ENCODE results near the gene KCNT2. TPM values are rescaled to one million over a fixed set of nuclear protein-coding genes. Genes with fewer than 3 reads are reported as not detected.
A peak's percentile ranks its signal among the peaks of the same experiment; 100 is the strongest.

The KCNT2 gene
- total and polyA plus RNA-seq, 2 donors (not counting 3 experiments of a cell fraction or from before 2014, with no cell fraction given), result 0.46 to 1.6 TPM

DNA sequence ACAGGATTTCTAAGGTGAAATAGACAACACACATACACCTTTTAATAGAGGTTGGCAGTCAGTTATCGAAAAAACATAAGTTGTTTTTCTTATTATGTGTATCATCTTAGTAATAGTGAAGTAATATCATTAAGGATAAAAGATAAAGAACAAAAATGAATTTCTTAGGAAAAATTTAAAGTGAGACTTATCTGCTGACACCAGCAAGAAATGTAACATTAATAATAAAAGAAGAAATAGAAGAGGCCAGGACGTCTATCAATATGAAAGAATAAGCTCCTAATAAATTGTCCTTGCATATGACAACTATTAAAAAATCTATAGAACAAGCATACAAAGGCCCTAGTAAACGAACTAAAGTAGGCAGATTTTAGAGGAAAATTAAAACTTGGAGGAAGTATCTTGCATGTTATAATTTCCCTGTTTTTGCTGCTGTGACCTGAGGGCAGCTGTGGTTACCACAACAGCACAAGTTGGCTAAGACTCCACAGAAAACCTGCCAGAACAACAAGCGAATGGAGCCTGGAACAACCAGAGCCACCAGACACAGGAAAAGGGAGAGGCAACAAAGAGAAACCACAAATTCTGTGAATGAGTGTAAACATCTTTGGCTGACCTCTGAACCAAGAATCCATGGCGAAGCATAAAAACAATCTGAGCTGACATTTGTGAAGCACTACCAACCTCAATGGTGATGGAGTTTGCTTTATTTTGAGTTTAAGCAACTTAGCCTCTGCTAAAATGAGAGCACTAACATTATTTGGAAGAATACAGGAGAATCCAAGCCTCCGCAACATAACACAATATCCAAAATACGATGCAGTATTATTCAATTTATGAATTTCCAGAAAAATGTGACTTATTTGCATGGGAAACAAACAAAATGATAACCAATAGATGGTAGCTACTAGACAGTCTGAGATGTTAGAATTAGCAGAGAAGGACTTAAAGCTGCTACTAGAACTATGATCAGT is 207.5 kb downstream of the KCNT2 start:
- intact Hi-C loops (cut with micrococcal nuclease), result loop anchor here (1.0 kb wide), 1 partner anchor 9 kb away; no protein-coding TSS in a partner anchor
- Histone ChIP-seq H4K20me1 (replicated peaks; ENCODE audit: control insufficient read depth, extremely low read depth, insufficient read depth, low read length) (no peaks in the 10 kb centered on the region), H3K79me2 (ENCODE audit: control insufficient read depth, insufficient read depth, low read length) (no peaks in the 10 kb centered on the region), H3K4me1 (ENCODE audit: control insufficient read depth, extremely low read depth, insufficient read depth, low read length) (peaks cover 27% of the 10 kb centered on the region), H2AFZ (ENCODE audit: low read depth, low read length) (peak overlapping the region; percentile 80), H3K4me2 (ENCODE audit: insufficient read depth, low read length) (peak overlapping the region; percentile 57), H3K4me3 (replicated peaks in 1 of 3; ENCODE audit: insufficient read depth in 1 of 3, low read depth in 1 of 3, low read length in 3 of 3) (peak overlapping the region in 1 of 3 experiments; percentile 28), H3K27ac (ENCODE audit: insufficient read depth, low read depth, low read length) (peak overlapping the region; percentile 57), H3K36me3 (ENCODE audit: control insufficient read depth in 2 of 2, extremely low read depth in 1 of 2, insufficient read depth in 2 of 2, low read length in 2 of 2) (no peaks in the 10 kb centered on the region), H3K27me3 (ENCODE audit: control insufficient read depth in 2 of 2, insufficient read depth in 2 of 2, low read length in 2 of 2) (no peaks in the 10 kb centered on the region), H3K9me1 (replicated peaks; ENCODE audit: control insufficient read depth, extremely low read depth, insufficient read depth, low read length) (no peaks in the 10 kb centered on the region), H3K9ac (replicated peaks; ENCODE audit: extremely low read depth, insufficient read depth, low read length) (peak overlapping the region; percentile 10), H3K9me3 (replicated peaks; ENCODE audit: control insufficient read depth, insufficient read depth, low read length) (no peaks in the 10 kb centered on the region)
- peak; percentile 93 for DNase-seq (ENCODE audit: low read depth, low spot score)
- peak; percentile 40 for TF ChIP-seq GATA2 (IDR thresholded peaks at IDR 0.05; ENCODE audit: insufficient read depth, insufficient read length, low read depth, low read length)
- no peak for TF ChIP-seq MYC (IDR thresholded peaks at IDR 0.05; ENCODE audit: low read depth, low read length)
- TF ChIP-seq POLR2A (IDR thresholded peaks at IDR 0.05; ENCODE audit: low read depth, low read length), result peak; percentile 21
- peak; percentile 73 for TF ChIP-seq POLR2AphosphoS5 (IDR thresholded peaks at IDR 0.05; ENCODE audit: insufficient read depth, low read depth, low read length)
- ChIA-PET POLR2A (no interaction called here), CTCF (interaction anchor here (1.0 to 1.7 kb wide), 4 partner anchors 11 to 45 kb away, joined by 3 to 7 read pairs (median 4); no protein-coding TSS in a partner anchor)
- FAIRE-seq, result peak; percentile 81
- dilution Hi-C loops (cut with MboI; ENCODE audit: extremely low pct_ligation_motif_present, low sequenced_read_pairs), result no loop called here
- BruUV-seq (replicated peaks), result no TSS peak

DNA sequence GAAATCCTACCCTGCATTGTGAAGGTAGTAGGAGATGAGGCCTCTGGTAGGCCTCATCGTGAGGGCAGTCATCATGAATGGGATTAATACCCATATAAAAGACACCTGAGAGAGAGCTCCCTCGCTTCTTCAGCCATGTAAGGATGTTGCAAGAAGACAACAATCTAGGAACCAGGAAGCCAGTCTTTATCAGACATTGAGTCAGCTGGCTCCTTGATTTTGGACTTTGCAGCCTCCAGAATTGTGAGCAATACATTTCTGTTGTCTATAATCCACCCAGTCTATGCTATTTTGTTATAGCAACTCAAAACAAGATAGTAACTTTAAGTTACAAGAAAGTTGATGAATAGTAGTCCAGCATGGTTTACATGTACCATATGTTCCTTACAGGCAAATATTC is 208.5 kb downstream of the KCNT2 start:
- no peak for FAIRE-seq
- Histone ChIP-seq H3K79me2 (ENCODE audit: control insufficient read depth, insufficient read depth, low read length) (no peaks in the 10 kb centered on the region), H3K9me1 (replicated peaks; ENCODE audit: control insufficient read depth, extremely low read depth, insufficient read depth, low read length) (no peaks in the 10 kb centered on the region), H4K20me1 (replicated peaks; ENCODE audit: control insufficient read depth, extremely low read depth, insufficient read depth, low read length) (no peaks in the 10 kb centered on the region), H3K9ac (replicated peaks; ENCODE audit: extremely low read depth, insufficient read depth, low read length) (no peak overlapping the region), H3K27ac (ENCODE audit: insufficient read depth, low read depth, low read length) (no peak overlapping the region), H3K36me3 (ENCODE audit: control insufficient read depth in 2 of 2, extremely low read depth in 1 of 2, insufficient read depth in 2 of 2, low read length in 2 of 2) (no peaks in the 10 kb centered on the region), H3K27me3 (ENCODE audit: control insufficient read depth in 2 of 2, insufficient read depth in 2 of 2, low read length in 2 of 2) (no peaks in the 10 kb centered on the region), H3K9me3 (replicated peaks; ENCODE audit: control insufficient read depth, insufficient read depth, low read length) (no peaks in the 10 kb centered on the region), H3K4me3 (replicated peaks in 1 of 3; ENCODE audit: insufficient read depth in 1 of 3, low read depth in 1 of 3, low read length in 3 of 3) (no peak overlapping the region), H3K4me1 (ENCODE audit: control insufficient read depth, extremely low read depth, insufficient read depth, low read length) (peaks cover 27% of the 10 kb centered on the region), H2AFZ (ENCODE audit: low read depth, low read length) (no peak overlapping the region), H3K4me2 (ENCODE audit: insufficient read depth, low read length) (no peak overlapping the region)
- ChIA-PET POLR2A (no interaction called here), CTCF (no interaction called here)
- intact Hi-C loops (cut with micrococcal nuclease) (loop anchor here (1.0 kb wide), 1 partner anchor 10 kb away; no protein-coding TSS in a partner anchor), dilution Hi-C loops (cut with MboI; ENCODE audit: extremely low pct_ligation_motif_present, low sequenced_read_pairs) (no loop called here)
- DNase-seq (ENCODE audit: low read depth, low spot score), result no peak
- no TSS peak for BruUV-seq (replicated peaks)
- TF ChIP-seq, protein P1, sequence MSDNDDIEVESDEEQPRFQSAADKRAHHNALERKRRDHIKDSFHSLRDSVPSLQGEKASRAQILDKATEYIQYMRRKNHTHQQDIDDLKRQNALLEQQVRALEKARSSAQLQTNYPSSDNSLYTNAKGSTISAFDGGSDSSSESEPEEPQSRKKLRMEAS (IDR thresholded peaks at IDR 0.05; ENCODE audit: insufficient read depth, insufficient read length), result no peak
- TF ChIP-seq POLR2AphosphoS5 (IDR thresholded peaks at IDR 0.05; ENCODE audit: insufficient read depth, low read depth, low read length) (no peak), FOS (IDR thresholded peaks at IDR 0.05; ENCODE audit: borderline replicate concordance, insufficient read depth, low read length) (no peak), EZH2 (IDR thresholded peaks at IDR 0.05; ENCODE audit: borderline replicate concordance, low read depth, low read length, severe bottlenecking) (no peak), MYC (IDR thresholded peaks at IDR 0.05; ENCODE audit: low read depth, low read length) (no peak), GATA2 (IDR thresholded peaks at IDR 0.05; ENCODE audit: insufficient read depth, insufficient read length, low read depth, low read length) (no peak), POLR2A (IDR thresholded peaks at IDR 0.05; ENCODE audit: low read depth, low read length) (no peak), JUN (IDR thresholded peaks at IDR 0.05; ENCODE audit: borderline replicate concordance, insufficient read depth, insufficient read length, low read depth) (no peak)
- TF ChIP-seq, protein P2, sequence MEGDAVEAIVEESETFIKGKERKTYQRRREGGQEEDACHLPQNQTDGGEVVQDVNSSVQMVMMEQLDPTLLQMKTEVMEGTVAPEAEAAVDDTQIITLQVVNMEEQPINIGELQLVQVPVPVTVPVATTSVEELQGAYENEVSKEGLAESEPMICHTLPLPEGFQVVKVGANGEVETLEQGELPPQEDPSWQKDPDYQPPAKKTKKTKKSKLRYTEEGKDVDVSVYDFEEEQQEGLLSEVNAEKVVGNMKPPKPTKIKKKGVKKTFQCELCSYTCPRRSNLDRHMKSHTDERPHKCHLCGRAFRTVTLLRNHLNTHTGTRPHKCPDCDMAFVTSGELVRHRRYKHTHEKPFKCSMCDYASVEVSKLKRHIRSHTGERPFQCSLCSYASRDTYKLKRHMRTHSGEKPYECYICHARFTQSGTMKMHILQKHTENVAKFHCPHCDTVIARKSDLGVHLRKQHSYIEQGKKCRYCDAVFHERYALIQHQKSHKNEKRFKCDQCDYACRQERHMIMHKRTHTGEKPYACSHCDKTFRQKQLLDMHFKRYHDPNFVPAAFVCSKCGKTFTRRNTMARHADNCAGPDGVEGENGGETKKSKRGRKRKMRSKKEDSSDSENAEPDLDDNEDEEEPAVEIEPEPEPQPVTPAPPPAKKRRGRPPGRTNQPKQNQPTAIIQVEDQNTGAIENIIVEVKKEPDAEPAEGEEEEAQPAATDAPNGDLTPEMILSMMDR (IDR thresholded peaks at IDR 0.05; ENCODE audit: extremely low read depth in 1 of 2, insufficient read depth in 1 of 2, low read depth in 1 of 2, low read length in 2 of 2), result no peak
